Spleen (tissue), 7 donors: ENCODE data around the gene SSR4.

Experiments
- POLR2A ChIP-seq, 3 donors: fragments of 450-650 bp; IDR thresholded peaks; one replicate each; pipeline ENCODE4 v1.5.1; 2017; ENCODE audit warnings: antibody characterized with exemption in 3 of 3, mild to moderate bottlenecking in 1 of 3
- TF ChIP-seq, protein P1 (sequence below), 11 experiments: fragments of 200-600 bp in 7 of 11; fragments of 450-650 bp in 4 of 11; sonication (generic) in 4 of 11; IDR thresholded peaks in 8 of 11; conservative IDR thresholded peaks in 3 of 11; 1 replicate in 7 of 11; 2 replicates in 4 of 11; pipeline versions ENCODE4 v1.4.0 to v1.8.0; 2016 to 2021; ENCODE audit warnings: antibody characterized with exemption in 11 of 11, inconsistent platforms in 4 of 11, mild to moderate bottlenecking in 1 of 11
- donor health status: DM: no; HTN: no; CAD: no; lungs with moderate emphysema.
- donor health status: DM: no; HTN: no; CAD: no.
- donor health status: DM: no; HTN: no; CAD: no.

DNA sequence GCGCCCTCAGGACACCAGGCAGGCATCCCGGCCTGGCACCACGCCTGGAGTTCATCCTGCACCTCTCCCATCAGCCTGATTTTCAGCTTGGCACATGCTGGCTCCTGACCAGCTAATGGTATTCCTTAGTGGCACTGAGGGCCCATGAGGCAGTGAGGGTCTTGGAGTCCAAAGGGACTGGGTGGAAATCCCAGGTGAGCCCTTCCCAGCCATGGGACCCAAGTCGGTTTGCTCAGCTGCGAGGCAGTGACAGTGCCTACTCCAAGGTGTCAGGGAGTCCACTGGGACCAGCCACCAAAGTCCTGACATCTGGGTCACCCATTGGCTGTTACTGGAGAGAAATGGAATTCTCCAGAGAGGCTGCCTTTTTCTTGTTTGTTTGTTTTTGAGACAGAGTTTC is 4.9 kb downstream of the SSR4 start:
- TF ChIP-seq, protein P1, sequence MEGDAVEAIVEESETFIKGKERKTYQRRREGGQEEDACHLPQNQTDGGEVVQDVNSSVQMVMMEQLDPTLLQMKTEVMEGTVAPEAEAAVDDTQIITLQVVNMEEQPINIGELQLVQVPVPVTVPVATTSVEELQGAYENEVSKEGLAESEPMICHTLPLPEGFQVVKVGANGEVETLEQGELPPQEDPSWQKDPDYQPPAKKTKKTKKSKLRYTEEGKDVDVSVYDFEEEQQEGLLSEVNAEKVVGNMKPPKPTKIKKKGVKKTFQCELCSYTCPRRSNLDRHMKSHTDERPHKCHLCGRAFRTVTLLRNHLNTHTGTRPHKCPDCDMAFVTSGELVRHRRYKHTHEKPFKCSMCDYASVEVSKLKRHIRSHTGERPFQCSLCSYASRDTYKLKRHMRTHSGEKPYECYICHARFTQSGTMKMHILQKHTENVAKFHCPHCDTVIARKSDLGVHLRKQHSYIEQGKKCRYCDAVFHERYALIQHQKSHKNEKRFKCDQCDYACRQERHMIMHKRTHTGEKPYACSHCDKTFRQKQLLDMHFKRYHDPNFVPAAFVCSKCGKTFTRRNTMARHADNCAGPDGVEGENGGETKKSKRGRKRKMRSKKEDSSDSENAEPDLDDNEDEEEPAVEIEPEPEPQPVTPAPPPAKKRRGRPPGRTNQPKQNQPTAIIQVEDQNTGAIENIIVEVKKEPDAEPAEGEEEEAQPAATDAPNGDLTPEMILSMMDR (IDR thresholded peaks at IDR 0.05 in 8 of 11, conservative IDR thresholded peaks at IDR 0.05 in 3 of 11), result no peak
- no peak for TF ChIP-seq POLR2A (IDR thresholded peaks at IDR 0.05)
